ENCODE data around the gene TBC1D5.
"Not testable (repeated sequence)": the region's sequence is repeated elsewhere in the genome, so short reads cannot be mapped to it uniquely, and the experiment has no call there.

Gene TBC1D5

DNA sequence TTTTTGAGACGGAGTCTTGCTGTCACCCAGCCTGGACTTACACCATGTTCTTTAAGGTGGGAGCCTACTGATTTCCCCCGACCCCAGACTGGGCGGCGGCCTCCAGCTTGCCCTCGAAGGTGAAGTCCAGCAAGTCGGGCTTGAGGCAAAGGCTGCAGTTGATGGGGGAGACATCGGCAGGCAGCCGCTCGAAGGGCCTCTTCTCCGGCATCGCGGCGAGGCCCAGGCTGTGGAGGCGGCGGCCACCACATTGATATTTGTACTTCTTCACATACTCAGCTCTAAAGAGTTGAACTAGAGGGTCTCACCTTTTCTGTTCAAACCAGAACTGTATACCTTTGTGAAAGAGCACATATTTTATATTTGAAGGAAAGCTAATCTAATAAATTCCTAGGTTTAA, 36.4 kb downstream of the TBC1D5 start:
- DNase-seq, result not testable (repeated sequence)

DNA sequence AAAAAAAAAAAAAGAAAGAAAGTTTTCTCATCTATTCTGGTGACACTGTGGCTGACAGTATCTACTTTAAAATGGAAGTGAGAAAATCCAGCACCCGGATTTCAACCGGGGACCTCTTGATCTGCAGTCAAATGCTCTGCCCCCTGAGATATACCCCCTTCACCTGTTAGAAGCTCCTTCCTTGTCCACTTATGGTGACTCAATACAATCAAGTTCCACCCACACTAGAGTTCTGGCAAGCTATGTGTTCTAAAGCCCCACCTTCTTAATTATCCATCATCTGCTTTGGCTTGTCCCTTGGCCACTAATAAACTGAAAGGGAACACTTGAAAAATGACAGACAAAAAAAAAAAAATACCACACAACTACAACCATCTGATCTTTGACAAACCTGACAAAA, 42.6 kb downstream of the TBC1D5 start:
- DNase-seq, result not testable (repeated sequence)

DNA sequence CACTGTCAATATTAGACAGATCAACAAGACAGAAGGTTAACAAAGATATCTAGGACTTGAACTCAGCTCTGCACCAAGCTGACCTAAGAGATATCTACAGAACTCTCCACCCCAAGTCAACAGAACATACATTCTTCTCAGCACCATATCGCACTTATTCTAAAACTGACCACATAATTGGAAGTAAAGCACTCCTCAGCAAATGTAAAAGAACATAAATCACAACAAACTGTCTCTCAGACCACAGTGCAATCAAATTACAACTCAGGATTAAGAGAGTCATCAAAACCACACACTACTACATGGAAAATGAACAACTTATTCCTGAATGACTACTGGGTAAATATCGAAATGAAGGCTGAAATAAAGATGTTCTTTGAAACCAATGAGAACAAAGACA, 46.8 kb downstream of the TBC1D5 start:
- DNase-seq, result not testable (repeated sequence)

DNA sequence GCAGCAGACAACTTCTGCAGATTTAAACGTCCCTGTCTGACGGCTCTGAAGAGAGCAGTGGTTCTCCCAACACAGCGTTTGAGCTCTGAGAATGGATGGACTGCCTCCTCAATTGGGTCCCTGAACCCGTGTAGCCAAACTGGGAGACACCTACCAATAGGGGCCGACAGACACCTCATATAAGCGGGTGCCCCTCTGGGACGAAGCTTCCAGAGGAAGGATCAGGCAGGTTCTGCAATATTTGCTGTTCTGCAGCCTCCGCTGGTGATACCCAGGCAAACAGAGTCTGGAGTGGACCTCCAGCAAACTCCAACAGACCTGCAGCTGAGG, 48.8 kb downstream of the TBC1D5 start:
- DNase-seq, result not testable (repeated sequence)

DNA sequence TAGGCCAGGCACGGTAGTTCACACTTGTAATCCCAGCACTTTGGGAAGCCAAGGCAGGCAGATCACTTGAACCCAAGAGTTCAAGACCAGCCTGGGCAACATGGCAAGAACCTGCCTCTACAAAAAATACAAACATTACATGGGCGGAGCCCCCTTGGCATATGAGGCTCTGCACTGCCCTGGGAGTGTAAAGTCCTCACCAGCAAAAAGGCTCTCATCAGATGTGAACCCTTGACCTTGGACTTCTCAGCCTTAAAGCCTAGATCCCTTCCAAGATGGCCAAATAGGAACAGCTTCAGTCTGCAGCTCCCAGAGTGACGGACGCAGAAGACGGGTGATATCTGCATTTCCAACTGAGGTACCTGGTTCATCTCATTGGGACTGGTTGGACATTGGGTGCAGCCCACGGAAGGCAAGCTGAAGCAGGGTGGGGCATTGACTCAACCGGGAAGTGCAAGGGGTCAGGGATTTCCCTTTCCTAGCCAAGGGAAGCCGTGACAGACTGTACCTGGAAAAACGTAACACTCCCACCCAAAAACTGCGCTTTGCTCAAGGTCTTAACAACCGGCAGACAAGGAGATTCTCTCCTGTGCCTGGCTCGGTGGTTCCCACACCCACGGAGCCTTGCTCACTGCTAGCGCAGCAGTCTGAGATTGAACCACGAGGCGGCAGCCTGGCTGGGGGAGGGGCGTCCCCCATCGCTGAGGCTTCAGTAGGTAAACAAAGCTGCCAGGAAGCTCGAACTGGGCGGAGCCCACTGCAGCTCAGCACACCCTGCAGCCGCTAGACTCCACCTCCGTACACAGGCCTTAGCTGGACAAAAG, 49.4 kb downstream of the TBC1D5 start:
- not testable (repeated sequence) for DNase-seq

DNA sequence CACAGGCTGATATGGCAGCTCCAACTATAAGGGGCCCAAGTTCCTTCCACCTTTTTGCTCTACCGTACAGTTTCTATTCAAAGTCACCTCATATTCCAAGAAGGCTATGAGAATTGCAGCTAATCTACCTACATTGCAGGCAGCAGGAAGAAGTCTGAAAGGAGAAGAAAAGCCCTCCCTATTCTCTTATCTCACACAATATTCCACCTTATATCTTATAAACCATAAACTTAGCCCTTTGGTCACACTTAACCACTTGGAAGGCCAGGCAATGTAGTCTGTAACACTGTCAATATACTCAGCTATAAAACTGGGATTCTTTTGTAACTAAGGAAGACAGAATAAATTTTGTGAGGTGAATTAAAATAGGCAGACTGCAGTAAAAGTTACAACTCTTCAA, 54.9 kb downstream of the TBC1D5 start:
- DNase-seq, result no peak

DNA sequence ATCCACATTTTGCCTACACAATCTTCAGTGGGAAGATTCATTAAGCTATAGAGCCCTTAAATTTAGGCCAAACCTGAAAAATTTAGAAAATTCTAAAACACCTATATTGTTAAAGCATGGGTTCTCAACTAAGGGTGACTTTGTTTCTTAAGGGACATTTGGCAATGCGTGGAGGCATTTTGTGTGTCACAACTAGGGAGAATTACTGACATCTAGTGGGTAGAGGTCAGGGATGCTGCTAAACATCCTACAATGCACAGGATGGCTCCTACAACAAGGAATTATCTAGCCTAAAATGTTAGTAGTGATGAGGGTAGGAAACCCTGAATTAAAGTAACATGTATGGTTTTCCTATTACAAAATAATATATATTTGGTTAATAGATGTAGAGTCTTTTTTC, 55.8 kb downstream of the TBC1D5 start:
- DNase-seq, result no peak

DNA sequence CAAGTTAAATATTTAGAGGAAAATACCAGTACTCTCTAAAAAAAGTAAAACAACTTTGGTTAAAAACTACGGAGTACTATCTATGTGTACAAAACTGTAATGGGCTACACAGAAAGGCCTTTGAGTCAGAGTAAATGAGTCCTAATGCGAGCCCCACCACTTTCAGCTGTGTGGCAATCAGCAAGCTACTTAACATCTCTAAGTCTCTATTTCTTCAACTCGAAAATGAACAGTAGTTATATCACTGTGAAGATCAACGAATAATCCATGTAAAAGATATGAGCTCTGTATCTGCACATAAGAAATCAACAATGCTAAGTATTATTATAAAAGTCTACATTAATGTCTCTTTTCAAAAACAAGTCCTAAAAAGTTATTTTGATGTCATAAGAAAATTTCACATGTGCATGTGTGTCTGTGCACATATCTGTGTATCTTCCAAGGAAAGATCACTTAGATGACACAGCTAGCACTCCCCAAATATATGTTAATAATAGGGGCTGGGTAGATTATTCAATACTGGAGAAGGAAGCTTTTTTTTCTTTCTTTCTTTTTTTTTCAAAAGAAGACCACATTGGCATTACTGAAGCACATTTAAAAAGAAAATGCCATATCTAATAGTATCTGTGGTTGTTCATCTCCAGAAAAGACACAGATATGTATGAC, 58.8 kb downstream of the TBC1D5 start:
- DNase-seq, result no peak

DNA sequence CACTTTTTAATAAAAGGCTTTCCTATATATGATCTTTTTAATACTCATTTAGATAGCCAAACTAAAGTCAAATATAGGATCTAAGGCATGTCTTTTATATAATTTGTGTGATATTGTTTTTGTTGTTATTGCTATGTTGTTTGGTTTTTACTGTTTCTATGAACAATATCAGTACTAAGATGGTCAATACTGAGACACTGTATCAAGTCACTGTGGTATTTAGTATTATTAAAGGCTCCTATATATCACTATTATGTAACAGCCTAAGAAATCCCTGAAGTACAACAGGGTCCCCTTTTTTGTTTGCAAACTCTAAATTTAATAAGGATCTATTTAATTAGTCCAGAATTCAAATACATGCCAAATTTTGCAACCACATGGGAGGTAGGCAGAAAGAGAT, 61.9 kb downstream of the TBC1D5 start:
- no peak for DNase-seq

DNA sequence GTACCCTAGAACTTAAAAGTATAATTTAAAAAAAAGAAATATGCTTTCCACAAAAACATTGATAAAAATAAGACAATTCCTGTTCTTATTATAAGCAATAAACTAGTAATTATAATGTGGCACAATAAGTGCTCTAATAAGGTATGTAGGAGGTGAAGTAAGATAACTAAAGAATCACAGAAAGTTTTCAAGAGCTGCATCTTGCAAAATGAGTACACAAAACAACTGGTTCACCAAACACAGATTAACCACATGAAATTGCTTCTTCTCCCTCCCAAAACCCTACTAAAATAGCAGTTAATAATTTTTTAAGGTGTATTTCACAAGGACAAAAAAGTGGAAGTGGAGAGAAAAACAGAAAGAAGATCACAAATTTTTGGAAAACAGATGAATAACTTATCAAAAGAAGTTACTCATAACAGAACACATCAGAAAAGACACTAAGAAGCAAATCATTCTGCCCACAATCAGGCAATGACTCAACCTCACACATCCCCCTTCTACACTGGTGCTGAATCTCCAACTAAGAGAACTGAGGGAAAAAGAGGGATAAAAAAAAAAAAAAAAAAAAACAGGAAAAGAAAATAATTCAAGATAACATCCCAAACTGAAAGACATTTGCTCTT, 64.2 kb downstream of the TBC1D5 start:
- no peak for DNase-seq

DNA sequence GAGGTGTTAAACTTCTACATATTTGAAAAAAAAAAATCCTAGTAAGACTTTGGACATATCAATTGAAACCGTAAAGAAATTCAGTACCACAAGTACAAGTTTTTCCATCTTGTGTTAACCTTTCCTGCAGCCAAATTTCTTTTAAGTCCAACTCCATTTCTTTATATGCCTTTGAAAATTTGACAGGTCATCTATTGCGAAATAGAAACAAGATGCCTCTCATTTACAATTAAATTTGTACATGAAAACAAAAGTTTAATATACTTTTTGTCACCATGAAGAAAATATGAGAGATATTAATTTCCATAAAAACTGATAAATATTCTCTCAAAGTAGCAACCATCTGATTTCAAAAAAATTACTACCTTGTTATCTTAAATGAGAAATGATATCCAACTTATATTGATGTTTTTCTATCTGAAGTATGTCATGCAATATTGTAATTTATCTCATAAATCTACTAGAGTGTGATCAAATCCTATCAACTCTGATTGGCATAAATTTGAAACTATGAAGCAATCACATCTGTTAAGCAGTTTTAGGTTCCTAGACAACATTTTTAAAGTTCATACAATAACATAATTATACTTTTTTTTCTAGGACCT, 68.2 kb downstream of the TBC1D5 start:
- no peak for DNase-seq

DNA sequence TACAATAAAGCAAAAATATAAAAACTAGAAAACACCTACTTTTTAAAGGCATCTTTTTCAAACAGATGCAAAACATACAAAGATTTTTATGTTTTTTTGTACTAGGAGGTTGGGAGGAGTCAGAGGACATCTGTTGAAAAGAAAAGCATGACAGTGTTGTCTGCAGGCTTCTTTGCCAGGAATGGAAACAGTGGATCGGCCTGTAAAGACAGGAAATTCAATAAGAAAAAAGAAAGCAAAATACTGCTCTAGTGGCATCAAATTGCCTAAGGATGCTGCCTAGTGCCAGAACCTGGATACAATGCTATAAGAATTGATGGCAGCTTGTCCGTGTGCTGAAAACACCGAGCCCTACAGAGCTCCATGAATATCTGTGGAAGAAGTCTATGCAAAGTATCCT, 69.9 kb downstream of the TBC1D5 start:
- no peak for DNase-seq

DNA sequence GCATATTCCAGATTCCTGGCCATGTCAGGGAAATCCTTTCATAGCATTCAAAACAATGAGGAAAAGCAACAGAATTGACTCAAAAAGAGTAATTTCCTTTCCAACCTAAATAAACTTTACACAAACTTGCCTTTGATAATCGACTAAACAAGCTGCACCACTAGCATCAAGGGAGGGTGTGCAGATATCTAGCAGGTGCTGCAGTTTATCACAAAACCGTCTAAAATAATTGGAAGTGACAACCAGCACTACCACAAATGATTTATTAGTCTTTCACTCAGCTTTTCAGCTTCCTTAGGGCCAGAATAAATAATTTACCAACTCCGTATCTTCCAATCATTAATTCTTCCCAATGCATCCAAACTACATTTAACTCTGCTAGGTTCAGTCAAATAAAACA, 71.7 kb downstream of the TBC1D5 start:
- DNase-seq, result no peak

DNA sequence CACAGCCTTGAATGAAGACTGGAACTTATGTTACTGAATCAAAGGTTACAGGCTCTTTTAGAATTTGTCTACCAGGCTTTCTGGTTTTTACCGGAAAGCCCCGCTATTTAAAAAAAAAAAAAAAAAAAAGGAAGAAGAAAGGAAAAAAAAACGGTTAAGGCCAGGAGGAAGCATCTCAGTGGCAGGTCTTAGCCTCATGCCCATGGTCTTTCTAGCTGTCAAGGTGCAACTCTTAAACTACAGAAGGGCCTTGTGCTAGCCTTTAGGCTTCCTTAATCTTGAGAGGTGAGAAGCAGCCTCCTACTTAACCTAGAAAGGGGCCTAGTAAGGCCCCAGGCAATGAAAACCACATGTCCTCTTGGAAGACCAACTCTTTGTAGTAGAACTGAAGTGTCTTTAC, 77.5 kb downstream of the TBC1D5 start:
- DNase-seq, result no peak

DNA sequence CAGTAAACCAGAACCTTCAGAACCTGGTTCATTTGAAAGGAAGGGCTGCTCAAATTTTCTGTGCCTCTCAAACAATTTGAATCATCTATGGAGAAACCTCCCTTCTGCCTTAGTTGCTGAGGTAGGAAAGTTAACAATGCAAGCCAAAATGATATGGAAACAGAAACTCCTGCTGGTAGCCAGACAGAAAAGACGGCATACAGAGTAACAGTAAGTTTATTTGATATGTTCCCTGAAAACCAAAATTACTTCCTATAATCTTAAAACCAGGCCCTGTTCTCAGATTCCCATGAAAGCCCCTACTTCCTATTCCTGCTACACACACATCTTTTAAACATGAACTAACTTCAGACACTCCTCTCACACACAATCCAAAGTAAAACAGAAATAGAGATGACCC, 86.2 kb downstream of the TBC1D5 start:
- DNase-seq, result no peak

DNA sequence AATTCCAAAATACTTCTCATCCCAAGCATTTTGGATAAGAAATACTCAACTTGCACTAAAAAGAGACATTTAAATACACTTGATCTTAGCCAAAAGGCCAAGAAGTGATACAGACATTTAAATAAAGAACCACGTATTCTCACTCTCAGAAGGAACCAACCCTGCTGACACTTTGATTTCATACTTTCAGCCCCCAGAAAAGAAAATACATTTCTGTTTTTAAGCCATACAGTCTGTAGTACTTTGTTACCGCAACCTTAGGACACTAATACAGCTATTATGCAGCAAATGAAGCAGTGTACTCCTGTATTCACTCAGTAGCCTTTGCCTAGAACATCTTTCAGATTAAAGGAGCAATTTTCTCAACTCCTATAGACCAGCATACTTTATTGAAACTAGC, 86.7 kb downstream of the TBC1D5 start:
- no peak for DNase-seq

DNA sequence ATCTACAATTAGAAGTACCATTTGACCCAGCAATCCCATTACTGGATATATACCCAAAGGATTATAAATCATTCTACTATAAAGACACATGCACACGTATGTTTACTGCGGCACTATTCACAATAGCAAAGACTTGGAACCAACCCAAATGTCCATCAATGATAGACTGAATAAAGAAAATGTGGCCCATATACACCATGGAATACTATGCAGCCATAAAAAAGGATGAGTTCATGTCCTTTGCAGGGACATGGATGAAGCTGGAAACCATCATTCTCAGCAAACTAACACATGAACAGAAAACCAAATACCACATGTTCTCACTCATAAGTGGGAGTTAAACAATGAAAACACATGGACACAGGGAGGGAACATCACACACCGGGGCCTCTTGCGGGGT, 92.7 kb downstream of the TBC1D5 start:
- not testable (repeated sequence) for DNase-seq

DNA sequence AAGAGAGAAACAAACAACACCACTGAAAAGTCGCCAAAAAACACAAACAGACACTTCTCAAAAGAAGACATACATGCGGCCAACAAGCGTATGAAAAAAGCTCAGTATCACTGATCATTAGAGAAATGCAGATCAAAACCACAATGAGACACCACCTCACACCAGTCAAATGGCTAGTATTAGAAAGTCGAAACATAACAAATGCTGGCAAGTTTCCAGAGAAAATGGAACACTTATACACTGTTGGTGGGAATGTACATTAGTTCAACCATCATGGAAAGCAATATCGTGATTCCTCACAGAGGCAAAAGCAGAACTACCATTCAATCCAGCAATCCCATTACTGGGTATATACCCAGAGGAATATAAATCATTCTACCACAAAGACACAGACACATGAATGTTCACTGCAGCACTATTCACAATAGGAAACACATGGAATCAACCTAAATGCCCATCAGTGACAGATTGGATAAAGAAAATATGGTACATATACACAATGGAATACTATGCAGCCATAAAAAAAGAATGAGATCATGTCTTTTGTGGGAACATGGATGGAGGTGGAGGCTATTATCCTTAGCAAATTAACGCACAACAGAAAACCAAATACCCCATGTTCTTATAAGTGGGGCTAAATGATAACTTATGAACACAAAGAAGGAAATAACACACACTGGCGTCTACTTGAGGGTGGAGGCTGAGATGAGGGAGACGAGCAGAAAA, 93.6 kb downstream of the TBC1D5 start:
- not testable (repeated sequence) for DNase-seq

DNA sequence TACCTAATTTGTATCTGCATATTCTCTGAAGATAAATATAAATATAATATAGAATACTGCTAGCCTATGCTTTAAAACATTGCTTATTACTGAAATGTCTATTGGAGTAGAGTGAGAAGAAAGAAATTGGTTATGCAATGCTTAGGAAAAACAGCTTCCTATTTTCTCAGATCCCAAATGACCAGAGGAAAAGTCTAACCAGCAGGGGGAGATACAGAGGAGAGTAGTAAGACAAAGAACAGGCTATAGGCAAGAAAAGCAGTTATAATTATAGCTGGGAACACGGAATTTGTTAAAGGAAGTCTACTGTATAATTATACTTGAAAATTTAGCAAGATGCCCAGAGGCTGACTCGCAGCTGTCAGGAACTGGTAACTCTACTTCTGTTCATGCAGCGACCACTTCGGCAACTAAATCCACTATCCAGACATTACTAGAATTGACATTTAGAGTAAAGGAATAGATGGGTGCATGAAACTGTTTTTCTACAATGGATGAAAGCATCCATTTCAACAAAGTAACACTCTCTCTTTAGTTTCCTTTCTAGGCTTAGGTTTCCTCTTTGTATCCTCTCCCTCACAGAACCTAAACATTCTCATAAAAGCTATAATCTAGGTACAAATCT, 97.2 kb downstream of the TBC1D5 start:
- DNase-seq, result peak; percentile 60

DNA sequence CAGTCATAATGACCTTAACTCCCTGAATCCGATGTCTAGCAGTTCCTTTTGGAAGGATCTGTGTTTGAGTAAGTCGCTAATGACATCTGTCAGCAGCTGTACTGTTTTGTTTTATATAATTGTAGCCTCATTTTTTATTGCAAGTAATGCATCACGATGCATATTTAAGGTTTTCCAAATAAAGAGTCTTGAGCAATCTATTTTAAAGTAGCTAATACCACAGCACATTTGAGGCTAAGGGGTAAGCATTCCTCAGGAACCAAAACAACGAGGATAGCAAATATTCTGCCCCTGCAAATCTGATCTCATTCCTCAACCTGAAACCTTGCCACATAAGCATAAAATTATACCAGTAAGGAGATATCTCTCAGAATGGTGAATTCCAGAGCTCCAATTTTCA, 98.7 kb downstream of the TBC1D5 start:
- DNase-seq, result no peak

DNA sequence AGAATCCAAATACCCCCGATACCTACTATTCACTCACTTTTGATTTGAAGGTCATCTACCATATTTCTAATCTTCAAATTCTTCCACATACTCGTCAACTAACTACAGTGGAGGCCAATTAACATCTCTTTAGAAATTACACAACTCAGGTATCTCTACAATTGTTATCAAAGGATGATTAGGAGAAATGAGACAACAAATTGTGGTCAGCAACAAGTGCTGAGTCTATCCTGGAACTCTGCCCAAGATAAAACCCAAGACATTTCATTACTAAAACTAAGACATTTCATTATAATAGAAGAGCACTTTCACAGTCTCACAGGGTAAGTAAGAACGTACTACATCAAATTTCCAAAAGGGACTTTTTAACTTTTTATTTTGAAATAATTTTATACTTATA, 100.0 kb downstream of the TBC1D5 start:
- DNase-seq, result no peak

DNA sequence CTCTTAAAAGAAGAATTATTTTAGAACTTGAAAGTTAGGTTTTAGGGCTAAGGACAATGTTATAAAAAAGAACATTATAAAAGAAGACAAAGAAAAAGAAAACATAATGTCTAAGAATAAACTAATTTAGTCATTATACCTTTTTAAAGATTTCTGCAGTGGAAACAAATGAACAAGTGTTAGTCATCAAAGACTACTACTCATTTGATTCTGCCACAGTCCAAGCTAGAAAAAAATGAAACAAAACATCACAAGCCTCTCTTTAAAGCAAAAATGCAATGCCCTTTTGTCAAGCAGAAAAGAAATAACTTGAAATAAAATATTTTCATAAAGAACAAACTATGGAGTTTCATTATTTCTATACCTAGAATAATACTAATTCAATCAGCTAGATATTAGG, 102.0 kb downstream of the TBC1D5 start:
- DNase-seq, result no peak

DNA sequence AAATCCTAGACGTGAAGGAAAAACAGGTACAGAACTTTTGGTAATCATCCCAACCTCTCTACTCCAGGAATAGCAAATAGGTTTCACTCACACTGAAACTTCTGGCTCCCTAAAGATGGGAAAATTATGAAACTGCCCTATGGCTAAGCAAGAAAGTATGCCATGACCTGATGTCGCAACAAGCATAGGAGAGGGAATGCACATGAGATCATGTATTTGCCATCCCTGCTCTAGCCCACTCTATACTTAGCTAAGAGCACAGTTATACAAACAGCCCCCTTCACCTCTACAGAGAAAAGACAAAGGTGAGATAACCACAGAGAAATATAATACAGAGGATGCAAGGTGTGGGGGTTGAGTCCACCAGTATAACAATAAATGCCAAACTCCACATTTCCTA, 102.7 kb downstream of the TBC1D5 start:
- DNase-seq, result no peak

Measured in NCI-H1048 (cell line).